Nephron progenitor cell (in vitro differentiated cells): ENCODE measurements around the gene B4GALT2.

Source experiments
- DNase-seq: peaks from one replicate; pipeline ENCODE4 v3.0.0; 2021
- H3K27ac Mint-ChIP-seq: 2 replicates; pipeline ENCODE4 v1.8.0; 2021; ENCODE audit warnings: mild to moderate bottlenecking, moderate library complexity, mixed read lengths
- H3K27me3 Mint-ChIP-seq: 2 replicates; pipeline ENCODE4 v1.8.0; 2021; ENCODE audit warnings: mild to moderate bottlenecking, low read depth, mixed read lengths; ENCODE audit not compliant: poor library complexity
- H3K36me3 Mint-ChIP-seq: 2 replicates; pipeline ENCODE4 v1.8.0; 2021; ENCODE audit warnings: low read depth, mixed read lengths
- H3K4me1 Mint-ChIP-seq: 2 replicates; pipeline ENCODE4 v1.8.0; 2021; ENCODE audit warnings: mixed read lengths
- H3K4me3 Mint-ChIP-seq: 2 replicates; pipeline ENCODE4 v1.8.0; 2021; ENCODE audit warnings: mild to moderate bottlenecking, moderate library complexity, mixed read lengths
- H3K9me3 Mint-ChIP-seq: 2 replicates; pipeline ENCODE4 v1.8.0; 2021; ENCODE audit warnings: mild to moderate bottlenecking, moderate library complexity, mixed read lengths
- TF ChIP-seq, protein P1 (sequence below): fragments of 200-600 bp; sonication (generic); IDR thresholded peaks from 2 replicates; pipeline ENCODE4 v1.5.0; 2021; ENCODE audit warnings: antibody characterized with exemption

The B4GALT2 gene

GRCh38 chr1:43979528-43980254 lies 681 bp downstream of the B4GALT2 start:
- DNase-seq = peak; percentile 56
- Mint-ChIP-seq H3K4me1 (peaks cover 78% of the 10 kb centered on the region), H3K4me3 (peak overlapping the region; percentile 91), H3K36me3 (peaks cover 30% of the 10 kb centered on the region), H3K9me3 (no peaks in the 10 kb centered on the region), H3K27me3 (no peaks in the 10 kb centered on the region), H3K27ac (no peak overlapping the region)
- TF ChIP-seq, protein P1, sequence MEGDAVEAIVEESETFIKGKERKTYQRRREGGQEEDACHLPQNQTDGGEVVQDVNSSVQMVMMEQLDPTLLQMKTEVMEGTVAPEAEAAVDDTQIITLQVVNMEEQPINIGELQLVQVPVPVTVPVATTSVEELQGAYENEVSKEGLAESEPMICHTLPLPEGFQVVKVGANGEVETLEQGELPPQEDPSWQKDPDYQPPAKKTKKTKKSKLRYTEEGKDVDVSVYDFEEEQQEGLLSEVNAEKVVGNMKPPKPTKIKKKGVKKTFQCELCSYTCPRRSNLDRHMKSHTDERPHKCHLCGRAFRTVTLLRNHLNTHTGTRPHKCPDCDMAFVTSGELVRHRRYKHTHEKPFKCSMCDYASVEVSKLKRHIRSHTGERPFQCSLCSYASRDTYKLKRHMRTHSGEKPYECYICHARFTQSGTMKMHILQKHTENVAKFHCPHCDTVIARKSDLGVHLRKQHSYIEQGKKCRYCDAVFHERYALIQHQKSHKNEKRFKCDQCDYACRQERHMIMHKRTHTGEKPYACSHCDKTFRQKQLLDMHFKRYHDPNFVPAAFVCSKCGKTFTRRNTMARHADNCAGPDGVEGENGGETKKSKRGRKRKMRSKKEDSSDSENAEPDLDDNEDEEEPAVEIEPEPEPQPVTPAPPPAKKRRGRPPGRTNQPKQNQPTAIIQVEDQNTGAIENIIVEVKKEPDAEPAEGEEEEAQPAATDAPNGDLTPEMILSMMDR = no peak

- no peak for DNase-seq
- Mint-ChIP-seq H3K4me3 (peak overlapping the region; percentile 91), H3K27me3 (no peaks in the 10 kb centered on the region), H3K36me3 (peaks cover 33% of the 10 kb centered on the region), H3K9me3 (no peaks in the 10 kb centered on the region), H3K4me1 (peaks cover 80% of the 10 kb centered on the region), H3K27ac (peak overlapping the region; percentile 56)
- TF ChIP-seq, protein P1 = no peak
Observed at GRCh38 chr1:43980255-43981134, 1.5 kb downstream of the B4GALT2 start.

- H3K36me3 Mint-ChIP-seq = peaks cover 39% of the 10 kb centered on the region
- no peaks in the 10 kb centered on the region for H3K27me3 Mint-ChIP-seq
- H3K4me3 Mint-ChIP-seq = no peak overlapping the region
- H3K27ac Mint-ChIP-seq = no peak overlapping the region
- peaks cover 80% of the 10 kb centered on the region for H3K4me1 Mint-ChIP-seq
- TF ChIP-seq, protein P1 = no peak
- no peak for DNase-seq
- no peaks in the 10 kb centered on the region for H3K9me3 Mint-ChIP-seq
Observed at GRCh38 chr1:43981135-43981491, 2.1 kb downstream of the B4GALT2 start.

GRCh38 chr1:43981636-43982035 lies 2.6 kb downstream of the B4GALT2 start:
- Mint-ChIP-seq H3K9me3 (no peaks in the 10 kb centered on the region), H3K27me3 (no peaks in the 10 kb centered on the region), H3K36me3 (peaks cover 35% of the 10 kb centered on the region), H3K27ac (no peak overlapping the region), H3K4me3 (peak overlapping the region; percentile 44), H3K4me1 (peaks cover 80% of the 10 kb centered on the region)
- TF ChIP-seq, protein P1 = no peak
- no peak for DNase-seq

DNA sequence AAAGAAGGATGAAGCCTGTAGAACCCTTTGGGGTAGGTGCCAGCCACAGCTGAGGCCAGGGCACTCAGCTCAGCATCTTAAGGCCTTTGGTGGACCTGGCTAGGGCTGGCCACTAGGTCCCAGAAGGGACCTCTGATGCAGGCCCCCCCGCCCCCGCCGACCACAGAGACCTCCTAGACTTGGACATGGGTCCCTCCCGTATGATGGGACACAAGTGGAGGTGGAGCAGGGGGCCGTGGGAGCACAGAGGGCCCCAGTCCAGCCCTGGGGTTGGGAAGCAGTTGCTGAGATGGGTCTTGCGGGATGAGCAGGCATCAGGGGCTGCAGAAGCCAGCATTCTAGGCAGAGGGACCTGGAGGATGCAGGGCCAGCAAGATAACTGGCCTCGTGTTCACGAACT lies 3.2 kb downstream of the B4GALT2 start:
- Mint-ChIP-seq H3K9me3 (no peaks in the 10 kb centered on the region), H3K27ac (peak overlapping the region; percentile 98), H3K27me3 (no peaks in the 10 kb centered on the region), H3K36me3 (peaks cover 29% of the 10 kb centered on the region), H3K4me1 (peaks cover 80% of the 10 kb centered on the region), H3K4me3 (peak overlapping the region; percentile 54)
- DNase-seq = no peak
- TF ChIP-seq, protein P1 = no peak
